Endodermal cell (in vitro differentiated cells): ENCODE measurements around the gene TAF7L. TPM values are rescaled to one million over a fixed set of nuclear protein-coding genes. Genes with fewer than 3 reads are reported as not detected.

Experiments
- DNase-seq: peaks from one replicate; pipeline ENCODE4 v3.0.0-alpha.2; 2017
- H3K27ac ChIP-seq: 2 replicates; pipeline ENCODE4 v1.5.1; 2013; ENCODE audit warnings: mild to moderate bottlenecking, low read depth, low read length, moderate library complexity
- H3K27me3 ChIP-seq: 2 replicates; pipeline ENCODE4 v1.6.1; 2013; ENCODE audit warnings: mild to moderate bottlenecking, low read length, moderate library complexity; ENCODE audit not compliant: insufficient read depth, control insufficient read depth, poor library complexity, severe bottlenecking
- H3K36me3 ChIP-seq: 2 replicates; pipeline ENCODE4 v1.7.0; 2013; ENCODE audit warnings: mild to moderate bottlenecking, low read length, moderate library complexity; ENCODE audit not compliant: control insufficient read depth, insufficient read depth
- H3K4me1 ChIP-seq: one replicate; pipeline ENCODE4 v1.7.0; 2013; ENCODE audit warnings: low read length; ENCODE audit not compliant: control insufficient read depth, insufficient read depth
- H3K4me3 ChIP-seq: 2 replicates; pipeline ENCODE4 v1.5.1; 2013; ENCODE audit warnings: mild to moderate bottlenecking, low read length, moderate library complexity
- H3K9ac ChIP-seq: 2 replicates; pipeline ENCODE4 v1.6.1; 2013; ENCODE audit warnings: mild to moderate bottlenecking, low read length, moderate library complexity; ENCODE audit not compliant: poor library complexity, severe bottlenecking; ENCODE audit errors: extremely low read depth
- H3K9me3 ChIP-seq: 2 replicates; pipeline ENCODE4 v1.6.1; 2013; ENCODE audit warnings: mild to moderate bottlenecking, low read length, moderate library complexity; ENCODE audit not compliant: control insufficient read depth
- H3K27ac Mint-ChIP-seq: 2 replicates; pipeline ENCODE4 v1.8.0; 2020; ENCODE audit warnings: mixed read lengths
- H3K27me3 Mint-ChIP-seq: 2 replicates; pipeline ENCODE4 v1.8.0; 2021; ENCODE audit warnings: mild to moderate bottlenecking, mixed read lengths; ENCODE audit not compliant: insufficient read depth
- H3K36me3 Mint-ChIP-seq: 2 replicates; pipeline ENCODE4 v1.8.0; 2020; ENCODE audit warnings: low read depth, mixed read lengths
- H3K4me1 Mint-ChIP-seq: 2 replicates; pipeline ENCODE4 v1.8.0; 2020; ENCODE audit warnings: mixed read lengths
- H3K4me3 Mint-ChIP-seq: 2 replicates; pipeline ENCODE4 v1.8.0; 2020; ENCODE audit warnings: mild to moderate bottlenecking, moderate library complexity, mixed read lengths
- H3K9me3 Mint-ChIP-seq: 2 replicates; pipeline ENCODE4 v1.8.0; 2020; ENCODE audit warnings: mild to moderate bottlenecking, mixed read lengths
- CTCF ChIP-seq: fragments of 200-600 bp; sonication (generic); conservative IDR thresholded peaks from 2 replicates; pipeline ENCODE4 v1.5.0; 2021; ENCODE audit warnings: antibody characterized with exemption, mild to moderate bottlenecking
- WGBS, 2 experiments: methylation state at CpG; one replicate each; pipeline versions ENCODE4 v1.1.5 to v1.1.7; 2013; ENCODE audit warnings: missing lambda C conversion rate in 2 of 2, mixed read lengths in 1 of 2; ENCODE audit not compliant: insufficient coverage in 1 of 2, insufficient read length in 1 of 2; 5-methylcytosine and 5-hydroxymethylcytosine counted together
- total RNA-seq, 2 donors: library from RNA; stranded (reverse); fragmentation: NEBNext Ultra II Directional in 1 of 2; extraction: Animal tissue kit (Norgen Biotek cat#: 25700) in 1 of 2; gene quantifications; 2 replicates in 1 of 2; 3 replicates in 1 of 2; pipeline ENCODE4 v1.2.1, GENCODE V29; 2021

TAF7L gene
- total RNA-seq, 2 donors from 2014 or later = 0.15 to 0.22 TPM

GRCh38 chrX:101230636-101231035 is 60.5 kb downstream of the TAF7L start:
- H3K4me3 Mint-ChIP-seq = no peak overlapping the region
- no peak overlapping the region for H3K9ac ChIP-seq
- DNase-seq = no peak
- H3K27me3 Mint-ChIP-seq = no peaks in the 10 kb centered on the region
- no peak overlapping the region for H3K27ac ChIP-seq
- no peak for TF ChIP-seq CTCF
- no peaks in the 10 kb centered on the region for H3K36me3 ChIP-seq
- no peaks in the 10 kb centered on the region for H3K36me3 Mint-ChIP-seq
- H3K9me3 ChIP-seq = no peaks in the 10 kb centered on the region
- H3K4me3 ChIP-seq = no peak overlapping the region
- no peaks in the 10 kb centered on the region for H3K27me3 ChIP-seq
- peaks cover 36% of the 10 kb centered on the region for H3K9me3 Mint-ChIP-seq
- H3K4me1 Mint-ChIP-seq = no peaks in the 10 kb centered on the region
- H3K4me1 ChIP-seq = no peaks in the 10 kb centered on the region
- no peak overlapping the region for H3K27ac Mint-ChIP-seq
- 83 to 100% methylated on average over 1 to 2 of the region's 2 CpGs for WGBS, 2 experiments

- Mint-ChIP-seq H3K4me3 (no peak overlapping the region), H3K36me3 (no peaks in the 10 kb centered on the region), H3K4me1 (no peaks in the 10 kb centered on the region), H3K27me3 (no peaks in the 10 kb centered on the region), H3K27ac (no peak overlapping the region), H3K9me3 (peaks cover 37% of the 10 kb centered on the region)
- H3K4me1 ChIP-seq = no peaks in the 10 kb centered on the region
- no peak for DNase-seq
- no peaks in the 10 kb centered on the region for H3K27me3 ChIP-seq
- H3K9ac ChIP-seq = no peak overlapping the region
- H3K9me3 ChIP-seq = no peaks in the 10 kb centered on the region
- H3K27ac ChIP-seq = no peak overlapping the region
- H3K4me3 ChIP-seq = no peak overlapping the region
- TF ChIP-seq CTCF = no peak
- no peaks in the 10 kb centered on the region for H3K36me3 ChIP-seq
- WGBS, 2 experiments = 100% methylated on average over 1 of the region's 1 CpG; no CpG with 5 or more reads in 1 of the 2 experiments
These were observed 62.0 kb downstream of the TAF7L start for GRCh38 chrX:101229170-101229569.

GRCh38 chrX:101223226-101223625 is 67.9 kb downstream of the TAF7L start:
- WGBS, 2 experiments = 80% methylated on average over 1 of the region's 1 CpG; no CpG with 5 or more reads in 1 of the 2 experiments

More at GRCh38 chrX:101223226-101223625, 67.9 kb downstream of the TAF7L start:
- no peak overlapping the region for H3K27ac Mint-ChIP-seq
- H3K9ac ChIP-seq = no peak overlapping the region
- no peaks in the 10 kb centered on the region for H3K9me3 ChIP-seq
- H3K27me3 Mint-ChIP-seq = no peaks in the 10 kb centered on the region
- H3K4me1 Mint-ChIP-seq = peaks cover 5% of the 10 kb centered on the region
- H3K36me3 Mint-ChIP-seq = no peaks in the 10 kb centered on the region
- peaks cover 28% of the 10 kb centered on the region for H3K9me3 Mint-ChIP-seq
- H3K4me3 ChIP-seq = no peak overlapping the region
- H3K36me3 ChIP-seq = no peaks in the 10 kb centered on the region
- no peak overlapping the region for H3K4me3 Mint-ChIP-seq
- no peak for DNase-seq
- no peak overlapping the region for H3K27ac ChIP-seq
- TF ChIP-seq CTCF = no peak
- no peaks in the 10 kb centered on the region for H3K27me3 ChIP-seq
- H3K4me1 ChIP-seq = no peaks in the 10 kb centered on the region
